Mesendoderm (in vitro differentiated cells): ENCODE measurements around the gene HS3ST6.
"Not testable (repeated sequence)": the region's sequence is repeated elsewhere in the genome, so short reads cannot be mapped to it uniquely, and the experiment has no call there.

Source experiments
- DNase-seq: peaks from one replicate; pipeline ENCODE4 v3.0.0; 2013
- H2AK5ac ChIP-seq: 2 replicates; pipeline ENCODE4 v1.6.1; 2013; ENCODE audit warnings: low read length, inconsistent platforms
- H2BK120ac ChIP-seq: 2 replicates; pipeline ENCODE4 v1.6.1; 2013; ENCODE audit warnings: low read depth, mild to moderate bottlenecking, low read length, moderate library complexity, mixed read lengths
- H2BK15ac ChIP-seq: replicated peaks from 2 replicates; pipeline ENCODE4 v1.6.1; 2013; ENCODE audit warnings: low read depth, mild to moderate bottlenecking, moderate library complexity
- H2BK5ac ChIP-seq: 2 replicates; pipeline ENCODE4 v1.6.1; 2013; ENCODE audit warnings: low read length, inconsistent platforms
- H3K18ac ChIP-seq: 2 replicates; pipeline ENCODE4 v1.6.1; 2013; ENCODE audit warnings: mild to moderate bottlenecking, low read length, mixed read lengths
- H3K23ac ChIP-seq: one replicate; pipeline ENCODE4 v1.6.1; 2013; ENCODE audit warnings: low read length
- H3K27ac ChIP-seq: 2 replicates; pipeline ENCODE4 v1.5.1; 2013; ENCODE audit warnings: low read depth, mild to moderate bottlenecking, inconsistent platforms, low read length, moderate library complexity
- H3K27me3 ChIP-seq: 2 replicates; pipeline ENCODE4 v1.6.1; 2013; ENCODE audit warnings: low read length, control low read depth, mild to moderate bottlenecking, inconsistent platforms; ENCODE audit not compliant: insufficient read depth, poor library complexity
- H3K36me3 ChIP-seq: 2 replicates; pipeline ENCODE4 v1.6.1; 2013; ENCODE audit warnings: low read length, inconsistent platforms; ENCODE audit not compliant: control insufficient read depth, insufficient read depth
- H3K4ac ChIP-seq: one replicate; pipeline ENCODE4 v1.6.1; 2013; ENCODE audit warnings: low read depth, mild to moderate bottlenecking, low read length, moderate library complexity
- H3K4me1 ChIP-seq: 2 replicates; pipeline ENCODE4 v1.6.1; 2013; ENCODE audit warnings: low read depth, low read length, inconsistent platforms; ENCODE audit not compliant: control insufficient read depth
- H3K4me2 ChIP-seq: 2 replicates; pipeline ENCODE4 v1.6.1; 2013; ENCODE audit warnings: low read length
- H3K4me3 ChIP-seq: 2 replicates; pipeline ENCODE4 v1.5.1; 2013; ENCODE audit warnings: mild to moderate bottlenecking, low read length
- H3K56ac ChIP-seq: one replicate; pipeline ENCODE4 v1.6.1; 2013; ENCODE audit warnings: low read length
- H3K79me1 ChIP-seq: 2 replicates; pipeline ENCODE4 v1.6.1; 2013; ENCODE audit warnings: low read length, inconsistent platforms
- H3K79me2 ChIP-seq: 2 replicates; pipeline ENCODE4 v1.6.1; 2013; ENCODE audit warnings: mild to moderate bottlenecking, low read length; ENCODE audit not compliant: control insufficient read depth, insufficient read depth
- H3K9ac ChIP-seq: 2 replicates; pipeline ENCODE4 v1.6.1; 2013; ENCODE audit warnings: low read length, inconsistent platforms
- H4K5ac ChIP-seq: one replicate; pipeline ENCODE4 v1.6.1; 2013; ENCODE audit warnings: low read length
- H4K8ac ChIP-seq: one replicate; pipeline ENCODE4 v1.6.1; 2013; ENCODE audit warnings: low read depth, mild to moderate bottlenecking, control low read depth, low read length, moderate library complexity
- WGBS: extraction: QIAGEN DNeasy Blood & Tissue Kit; methylation state at CpG from one replicate; pipeline ENCODE4 v1.1.7; 2013; ENCODE audit warnings: low lambda C conversion rate, missing lambda C conversion rate; ENCODE audit not compliant: insufficient coverage; ENCODE audit errors: extremely low coverage; 5-methylcytosine and 5-hydroxymethylcytosine counted together

Gene HS3ST6

GRCh38 chr16:1942810-1943726, 24.9 kb upstream of the HS3ST6 start, which contains the start of gene MSRB1:
TSS of gene MSRB1 (minus strand) at chr16:1943199. CDS start at chr16:1943156, 43 bp downstream.
- Histone ChIP-seq H2BK120ac (no peak within 1 kb of the TSS), H3K9ac (peak within 1 kb of the TSS; percentile 88), H4K5ac (no peak within 1 kb of the TSS)

GRCh38 chr16:1942047-1942809, 24.0 kb upstream of the HS3ST6 start:
- H3K4ac ChIP-seq = no peak overlapping the region
- no peak overlapping the region for H4K8ac ChIP-seq
- no peak overlapping the region for H3K23ac ChIP-seq
- H2BK5ac ChIP-seq = no peak overlapping the region
- DNase-seq = no peak
- no peak overlapping the region for H2BK120ac ChIP-seq
- H3K4me3 ChIP-seq = peak overlapping the region; percentile 59
- no peak overlapping the region for H4K5ac ChIP-seq
- no CpG with 5 or more reads among the region's 17 CpGs for WGBS
- H3K79me1 ChIP-seq = no peaks in the 10 kb centered on the region
- H3K56ac ChIP-seq = peak overlapping the region; percentile 85
- peak overlapping the region; percentile 87 for H3K4me2 ChIP-seq
- H3K79me2 ChIP-seq = no peaks in the 10 kb centered on the region
- H3K9ac ChIP-seq = peak overlapping the region; percentile 88
- H2BK15ac ChIP-seq = no peak overlapping the region
- no peak overlapping the region for H3K27ac ChIP-seq
- H3K36me3 ChIP-seq = no peaks in the 10 kb centered on the region
- H3K4me1 ChIP-seq = no peaks in the 10 kb centered on the region
- H3K18ac ChIP-seq = no peak overlapping the region
- no peaks in the 10 kb centered on the region for H3K27me3 ChIP-seq
- no peak overlapping the region for H2AK5ac ChIP-seq

More at GRCh38 chr16:1942810-1943726, 24.9 kb upstream of the HS3ST6 start, which contains the start of gene MSRB1:
- peak within 1 kb of the TSS; percentile 85 for H3K56ac ChIP-seq
- no CpG with 5 or more reads among the region's 77 CpGs for WGBS
- H3K36me3 ChIP-seq = no peaks in the 10 kb centered on the region
- H4K8ac ChIP-seq = peak within 1 kb of the TSS; percentile 7
- no peaks in the 10 kb centered on the region for H3K27me3 ChIP-seq
- no peak within 1 kb of the TSS for H2AK5ac ChIP-seq
- H3K79me2 ChIP-seq = no peaks in the 10 kb centered on the region
- peak; percentile 99 for DNase-seq
- H3K79me1 ChIP-seq = no peaks in the 10 kb centered on the region
- H3K18ac ChIP-seq = peak within 1 kb of the TSS; percentile 70
- no peak within 1 kb of the TSS for H2BK5ac ChIP-seq
- no peak within 1 kb of the TSS for H2BK15ac ChIP-seq
- peak within 1 kb of the TSS; percentile 59 for H3K4me3 ChIP-seq
- H3K23ac ChIP-seq = no peak within 1 kb of the TSS
- H3K4ac ChIP-seq = peak within 1 kb of the TSS; percentile 18
- no peaks in the 10 kb centered on the region for H3K4me1 ChIP-seq
- H3K4me2 ChIP-seq = peak within 1 kb of the TSS; percentile 87
- no peak within 1 kb of the TSS for H3K27ac ChIP-seq

GRCh38 chr16:1941162-1942046, 23.2 kb upstream of the HS3ST6 start:
- Histone ChIP-seq H2BK5ac (no peak overlapping the region), H4K8ac (no peak overlapping the region), H3K27me3 (no peaks in the 10 kb centered on the region), H3K79me2 (no peaks in the 10 kb centered on the region), H3K56ac (peak overlapping the region; percentile 34), H3K4me1 (no peaks in the 10 kb centered on the region), H3K27ac (no peak overlapping the region), H2BK15ac (no peak overlapping the region), H3K4me3 (no peak overlapping the region), H3K9ac (peak overlapping the region; percentile 27), H3K23ac (no peak overlapping the region), H2AK5ac (no peak overlapping the region), H3K4me2 (no peak overlapping the region), H3K36me3 (no peaks in the 10 kb centered on the region), H4K5ac (no peak overlapping the region), H2BK120ac (no peak overlapping the region), H3K79me1 (no peaks in the 10 kb centered on the region), H3K18ac (no peak overlapping the region), H3K4ac (no peak overlapping the region)
- WGBS = no CpG with 5 or more reads among the region's 30 CpGs
- peak; percentile 51 for DNase-seq

GRCh38 chr16:1940273-1941161, 22.3 kb upstream of the HS3ST6 start:
- Histone ChIP-seq H3K56ac (no peak overlapping the region), H3K4me1 (no peaks in the 10 kb centered on the region), H2BK5ac (no peak overlapping the region), H3K18ac (no peak overlapping the region), H3K23ac (no peak overlapping the region), H2AK5ac (no peak overlapping the region), H4K8ac (no peak overlapping the region), H2BK120ac (no peak overlapping the region), H3K79me2 (no peaks in the 10 kb centered on the region), H3K27ac (no peak overlapping the region), H3K4me3 (no peak overlapping the region), H2BK15ac (no peak overlapping the region), H3K79me1 (no peaks in the 10 kb centered on the region), H3K9ac (no peak overlapping the region), H3K4me2 (no peak overlapping the region), H3K27me3 (no peaks in the 10 kb centered on the region), H3K4ac (no peak overlapping the region), H3K36me3 (no peaks in the 10 kb centered on the region), H4K5ac (no peak overlapping the region)
- DNase-seq = no peak
- WGBS = no CpG with 5 or more reads among the region's 23 CpGs

- H2AK5ac ChIP-seq, H2BK5ac ChIP-seq, H3K23ac ChIP-seq, H3K56ac ChIP-seq, H3K18ac ChIP-seq, H3K27ac ChIP-seq, H3K4me3 ChIP-seq, DNase-seq, H3K79me2 ChIP-seq, H3K36me3 ChIP-seq, H3K4me2 ChIP-seq, H3K79me1 ChIP-seq, H2BK120ac ChIP-seq, H3K4ac ChIP-seq, H4K8ac ChIP-seq, H2BK15ac ChIP-seq, H3K4me1 ChIP-seq, H3K9ac ChIP-seq, H3K27me3 ChIP-seq, H4K5ac ChIP-seq: not testable (repeated sequence)
- WGBS = no CpG with 5 or more reads among the region's 8 CpGs
Observed at GRCh38 chr16:1939833-1940232, 21.6 kb upstream of the HS3ST6 start.
